K562 (cell line): ENCODE data around the gene FA2H. TPM values are rescaled to one million over a fixed set of nuclear protein-coding genes. Genes with fewer than 3 reads are reported as not detected.

ENCODE experiments used
- ARID4B ChIP-seq: sonication (generic); formaldehyde crosslinking; IDR thresholded peaks from 2 replicates; pipeline ENCODE4 v1.8.0; 2022; ENCODE audit warnings: mild to moderate bottlenecking, missing genetic modification reagents
- DDX20 ChIP-seq: fragments of 450-650 bp; IDR thresholded peaks from 2 replicates; pipeline ENCODE4 v1.6.1; 2016; ENCODE audit warnings: missing genetic modification characterization, low read depth, mild to moderate bottlenecking, missing compliant biosample characterization, moderate library complexity
- GABPB2 ChIP-seq: fragments of 250-450 bp; sonication (Bioruptor Pico); conservative IDR thresholded peaks from 2 replicates; pipeline ENCODE4 v1.5.1; 2021; ENCODE audit warnings: mild to moderate bottlenecking
- HES1 ChIP-seq: fragments of 450-650 bp; IDR thresholded peaks from 2 replicates; pipeline ENCODE4 v1.6.1; 2016; ENCODE audit warnings: low read depth, mild to moderate bottlenecking, moderate library complexity
- HMGN3 ChIP-seq: IDR thresholded peaks from 2 replicates; pipeline ENCODE4 v1.6.1; 2011; ENCODE audit warnings: borderline replicate concordance, low read depth, mild to moderate bottlenecking, mixed read lengths, low read length; ENCODE audit not compliant: insufficient read length; ENCODE audit errors: extremely low read depth
- JUN ChIP-seq, 2 experiments: sonication (generic) in 1 of 2; formaldehyde crosslinking in 1 of 2; IDR thresholded peaks; 2 replicates each; pipeline versions ENCODE4 v1.6.1 to v1.8.0; 2012 to 2022; ENCODE audit warnings: borderline replicate concordance in 2 of 2, mild to moderate bottlenecking in 2 of 2, improper control_type of control experiment in 1 of 2, low read depth in 1 of 2, low read length in 1 of 2, missing genetic modification reagents in 1 of 2
- MCM2 ChIP-seq: fragments of 450-650 bp; IDR thresholded peaks from 2 replicates; pipeline ENCODE4 v1.6.1; 2017; ENCODE audit warnings: low read depth, mild to moderate bottlenecking
- NR2F6 ChIP-seq: fragments of 450-650 bp; formaldehyde crosslinking; IDR thresholded peaks from 2 replicates; pipeline ENCODE4 v1.4.0; 2020; ENCODE audit warnings: mild to moderate bottlenecking
- PHTF2 ChIP-seq: fragments of 250-450 bp; sonication (Bioruptor Pico); IDR thresholded peaks from 2 replicates; pipeline ENCODE4 v1.5.0; 2021; ENCODE audit warnings: mild to moderate bottlenecking
- POU5F1 ChIP-seq: fragments of 150-350 bp; IDR thresholded peaks from 2 replicates; pipeline ENCODE4 v1.6.1; 2014; ENCODE audit warnings: borderline replicate concordance, low read length, low read depth, mild to moderate bottlenecking; ENCODE audit not compliant: partially characterized antibody
- RBM25 ChIP-seq: fragments of 200-400 bp; formaldehyde crosslinking; IDR thresholded peaks from 2 replicates; pipeline ENCODE4 v1.6.1; 2018; ENCODE audit warnings: low read length, low read depth, moderate library complexity; ENCODE audit not compliant: severe bottlenecking
- STAT6 ChIP-seq: sonication (generic); formaldehyde crosslinking; IDR thresholded peaks from 2 replicates; pipeline ENCODE4 v1.8.1; 2023; ENCODE audit warnings: mild to moderate bottlenecking, missing genetic modification reagents
- TSC22D4 ChIP-seq: fragments of 450-650 bp; IDR thresholded peaks from 2 replicates; pipeline ENCODE4 v1.6.1; 2016; ENCODE audit warnings: missing genetic modification characterization, missing biosample characterization, control low read depth
- ZC3H11A ChIP-seq: IDR thresholded peaks from 2 replicates; pipeline ENCODE4 v1.6.1; 2012; ENCODE audit warnings: low read depth, low read length, improper control_type of control experiment
- ZNF217 ChIP-seq: sonication (generic); formaldehyde crosslinking; IDR thresholded peaks from 2 replicates; pipeline ENCODE4 v1.8.0; 2022; ENCODE audit warnings: mild to moderate bottlenecking, missing genetic modification reagents
- ZNF253 ChIP-seq: fragments of 250-450 bp; sonication (Bioruptor Pico); conservative IDR thresholded peaks from 2 replicates; pipeline ENCODE4 v1.6.1; 2021; ENCODE audit warnings: mild to moderate bottlenecking
- ZNF584 ChIP-seq: fragments of 200-800 bp; sonication (Bioruptor generic); IDR thresholded peaks from 2 replicates; pipeline ENCODE4 v1.6.1; 2016; ENCODE audit warnings: low read depth, mild to moderate bottlenecking, missing genetic modification characterization, missing compliant biosample characterization
- ZNF707 ChIP-seq: fragments of 250-450 bp; sonication (Bioruptor Pico); conservative IDR thresholded peaks from 2 replicates; pipeline ENCODE4 v1.8.0; 2022; ENCODE audit warnings: inconsistent platforms, mild to moderate bottlenecking, moderate library complexity
- ZNF740 ChIP-seq, 3 experiments: fragments of 200-800 bp in 1 of 3; sonication (Bioruptor generic) in 1 of 3; sonication (generic) in 1 of 3; formaldehyde crosslinking in 1 of 3; IDR thresholded peaks; 2 replicates each; pipeline versions ENCODE4 v1.6.1 to v1.8.0; 2016 to 2022; ENCODE audit warnings: mild to moderate bottlenecking in 2 of 3, missing compliant biosample characterization in 2 of 3, missing genetic modification characterization in 2 of 3, missing genetic modification reagents in 1 of 3
- polyA plus RNA-seq, 8 experiments: library from polyadenylated mRNA; depleted of rRNA in 4 of 8; stranded (reverse) in 5 of 8; unstranded in 3 of 8; fragments of >200 nt; fragmentation: Nextera tagmentation in 2 of 8; fragmentation: Illumina TruSeq in 1 of 8; extraction: Ambion mirVana in 2 of 8; extraction: Trizol in 1 of 8; gene quantifications; 2 replicates each; pipeline versions ENCODE4 v1.2.1 to v1.2.3, GENCODE V29; 2011 to 2014; ENCODE audit warnings: inconsistent platforms in 1 of 8, missing spikeins in 1 of 8
- total RNA-seq, 7 experiments: library from RNA; depleted of rRNA in 6 of 7; stranded (reverse); fragments of >200 nt in 6 of 7; fragmentation: Illumina TruSeq in 2 of 7; extraction: Trizol in 2 of 7; gene quantifications; 2 replicates each; pipeline versions ENCODE4 v1.2.1 to v1.2.3, GENCODE V29; 2011 to 2021; ENCODE audit warnings: low replicate concordance in 1 of 7

FA2H gene
- total and polyA plus RNA-seq, 9 of the 15 experiments (the other 6 are each of a cell fraction or from before 2014, with no cell fraction given) = not detected

- TF ChIP-seq HES1 (no peak), ZNF253 (CRISPR knock-in tag) (no peak), NR2F6 (CRISPR knock-in tag) (no peak), TSC22D4 (tag) (no peak), ZC3H11A (peak; percentile 77; the same call in 1 of the 2 replicates), DDX20 (tag) (no peak), ARID4B (CRISPR knock-in tag) (no peak), STAT6 (no peak), RBM25 (no peak), PHTF2 (CRISPR knock-in tag) (no peak), POU5F1 (no peak), JUN (IDR thresholded peaks at IDR 0.05; ENCODE audit: borderline replicate concordance, low read depth, low read length) (no peak), JUN (CRISPR knock-in tag; IDR thresholded peaks at IDR 0.05; ENCODE audit: borderline replicate concordance) (no peak), ZNF584 (no peak), ZNF740 (CRISPR knock-in tag; IDR thresholded peaks at IDR 0.05) (no peak), ZNF740 (tag; IDR thresholded peaks at IDR 0.05) (no peak), MCM2 (no peak), GABPB2 (CRISPR knock-in tag) (no peak), ZNF707 (no peak), HMGN3 (no peak), ZNF217 (CRISPR knock-in tag) (no peak)
These were observed 108.6 kb downstream of the FA2H start (continued) for GRCh38 chr16:74666010-74666421.
